GM13977 (cell line): ENCODE results near the gene NMNAT2.
"Not testable (repeated sequence)": the region's sequence is repeated elsewhere in the genome, so short reads cannot be mapped to it uniquely, and the experiment has no call there.

Source experiments
- DNase-seq: peaks from one replicate; pipeline ENCODE4 v3.0.0; 2012; ENCODE audit warnings: low spot score
- in situ Hi-C: fragments of 300-500 bp; cut with MboI; formaldehyde crosslinking; loops from one replicate; pipeline ENCODE4 v1.12.0; 2022; ENCODE audit warnings: low sequenced_read_pairs, low pct_unique_long_range_greater_than_20kb, mixed read lengths, inconsistent platforms; ENCODE audit not compliant: unreplicated experiment
- TF ChIP-seq, protein P1 (sequence below): IDR thresholded peaks from 2 replicates; pipeline ENCODE4 v1.5.1; 2012; ENCODE audit warnings: mild to moderate bottlenecking, control low read depth; ENCODE audit not compliant: insufficient read depth; ENCODE audit errors: extremely low read depth, missing control alignments

NMNAT2 gene

DNA sequence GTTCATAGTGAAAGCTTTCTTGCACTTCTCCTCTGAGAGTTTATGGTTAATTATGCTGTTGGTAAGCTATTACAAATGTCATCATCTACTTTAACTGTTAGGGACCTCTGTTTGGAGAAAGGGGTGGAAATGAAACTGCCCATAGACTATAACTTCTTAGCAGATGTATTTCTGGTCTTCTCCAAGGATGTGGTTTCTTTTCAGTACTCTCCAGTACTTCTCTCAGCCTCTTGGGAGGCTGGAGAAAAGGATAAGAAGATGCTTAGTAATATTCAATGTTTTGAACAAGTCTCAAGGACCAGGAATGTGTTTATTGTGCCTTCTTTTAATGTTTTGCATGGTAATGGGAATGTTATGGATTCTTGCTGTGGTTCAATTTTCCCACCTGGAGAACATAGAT, 171.7 kb downstream of the NMNAT2 start:
- in situ Hi-C loops = no loop called here
- DNase-seq = no peak
- TF ChIP-seq, protein P1, sequence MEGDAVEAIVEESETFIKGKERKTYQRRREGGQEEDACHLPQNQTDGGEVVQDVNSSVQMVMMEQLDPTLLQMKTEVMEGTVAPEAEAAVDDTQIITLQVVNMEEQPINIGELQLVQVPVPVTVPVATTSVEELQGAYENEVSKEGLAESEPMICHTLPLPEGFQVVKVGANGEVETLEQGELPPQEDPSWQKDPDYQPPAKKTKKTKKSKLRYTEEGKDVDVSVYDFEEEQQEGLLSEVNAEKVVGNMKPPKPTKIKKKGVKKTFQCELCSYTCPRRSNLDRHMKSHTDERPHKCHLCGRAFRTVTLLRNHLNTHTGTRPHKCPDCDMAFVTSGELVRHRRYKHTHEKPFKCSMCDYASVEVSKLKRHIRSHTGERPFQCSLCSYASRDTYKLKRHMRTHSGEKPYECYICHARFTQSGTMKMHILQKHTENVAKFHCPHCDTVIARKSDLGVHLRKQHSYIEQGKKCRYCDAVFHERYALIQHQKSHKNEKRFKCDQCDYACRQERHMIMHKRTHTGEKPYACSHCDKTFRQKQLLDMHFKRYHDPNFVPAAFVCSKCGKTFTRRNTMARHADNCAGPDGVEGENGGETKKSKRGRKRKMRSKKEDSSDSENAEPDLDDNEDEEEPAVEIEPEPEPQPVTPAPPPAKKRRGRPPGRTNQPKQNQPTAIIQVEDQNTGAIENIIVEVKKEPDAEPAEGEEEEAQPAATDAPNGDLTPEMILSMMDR = no peak

DNA sequence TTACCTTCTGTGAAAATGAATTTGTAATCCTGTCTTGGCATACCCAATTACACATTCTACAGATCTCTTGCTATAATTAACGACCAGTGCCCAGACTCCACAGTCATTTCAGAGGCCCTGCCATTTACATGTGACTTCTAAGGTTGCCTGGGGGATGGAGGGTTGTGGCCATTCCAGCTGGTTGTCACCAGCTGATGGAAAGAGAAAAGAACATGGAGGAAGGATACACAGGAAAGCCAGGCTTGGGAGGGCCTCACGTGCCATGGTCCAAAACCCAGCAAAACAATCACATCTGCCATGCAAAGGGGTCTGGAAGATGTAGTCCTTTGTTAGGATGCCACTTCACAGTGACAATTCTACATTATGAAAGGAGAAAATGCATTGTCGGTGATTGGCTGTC, 172.8 kb downstream of the NMNAT2 start:
- in situ Hi-C loops = no loop called here
- TF ChIP-seq, protein P1 = no peak

DNA sequence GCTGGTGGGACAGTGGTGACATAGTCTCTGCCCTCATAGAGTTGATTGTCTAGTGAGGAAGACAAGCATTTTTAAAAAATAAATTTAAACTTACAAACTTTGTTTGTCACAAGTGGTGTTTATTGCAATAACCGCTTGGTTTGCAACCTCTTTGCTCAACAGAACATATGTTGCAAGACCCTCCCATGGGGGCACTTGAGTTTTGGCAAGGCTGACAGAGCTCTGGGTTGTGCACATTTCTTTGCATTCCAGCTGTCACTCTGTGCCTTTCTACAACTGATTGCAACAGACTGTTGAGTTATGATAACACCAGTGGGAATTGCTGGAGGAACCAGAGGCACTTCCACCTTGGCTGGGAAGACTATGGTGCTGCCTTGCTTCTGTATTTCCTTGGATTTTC, 173.7 kb downstream of the NMNAT2 start:
- in situ Hi-C loops = no loop called here
- TF ChIP-seq, protein P1 = no peak
- DNase-seq = no peak

More for the DNA sequence above, 172.8 kb downstream of the NMNAT2 start:
- no peak for DNase-seq

GRCh38 chr1:183243161-183244050, 174.8 kb downstream of the NMNAT2 start:
- DNase-seq = no peak
- in situ Hi-C loops = no loop called here
- TF ChIP-seq, protein P1 = no peak

- TF ChIP-seq, protein P1 = no peak
- no peak for DNase-seq
- in situ Hi-C loops = no loop called here
These were observed 175.6 kb downstream of the NMNAT2 start for GRCh38 chr1:183242556-183242955.

- in situ Hi-C loops = no loop called here
- DNase-seq = no peak
- TF ChIP-seq, protein P1 = no peak
These were observed 176.7 kb downstream of the NMNAT2 start for GRCh38 chr1:183241471-183241870.

DNA sequence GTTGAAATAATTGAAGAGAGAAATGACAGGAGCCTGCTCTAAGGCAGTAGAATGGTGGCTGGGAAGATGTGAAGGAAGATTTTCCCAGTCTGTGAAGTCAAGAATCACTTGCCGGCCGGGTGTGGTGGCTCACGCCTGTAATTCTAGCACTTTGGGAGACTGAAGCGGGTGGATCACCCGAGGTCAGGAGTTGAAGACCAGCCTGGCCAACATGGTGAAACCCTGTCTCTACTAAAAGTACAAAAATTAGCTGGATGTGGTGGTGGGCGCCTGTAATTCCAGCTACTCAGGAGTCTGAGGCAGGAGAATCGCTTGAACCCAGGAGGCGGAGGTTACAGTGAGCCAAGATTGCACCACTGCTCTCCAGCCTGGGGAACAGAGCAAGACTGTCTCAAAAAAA, 177.3 kb downstream of the NMNAT2 start:
- in situ Hi-C loops, DNase-seq: not testable (repeated sequence)
